ENCODE measurements around the gene WDR93.

Gene WDR93

DNA sequence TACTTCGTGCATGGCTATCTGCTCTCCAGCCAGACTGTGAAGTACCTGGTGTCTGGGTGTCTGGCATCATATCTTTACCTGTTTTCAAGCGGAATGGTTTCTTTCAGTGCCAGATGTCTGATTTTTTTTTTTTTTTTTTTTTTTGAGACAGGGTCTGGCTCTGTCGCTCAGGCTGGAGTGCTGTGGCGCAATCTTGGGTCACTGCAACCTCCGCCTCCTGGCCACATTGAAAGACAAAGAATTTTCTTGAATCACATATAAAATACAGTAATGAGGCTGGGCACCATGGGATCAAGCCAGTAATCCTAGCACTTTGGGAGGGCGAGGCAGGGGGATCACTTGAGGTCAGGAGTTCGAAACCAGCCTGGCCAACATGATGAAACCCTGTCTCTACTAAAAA is 63.2 kb downstream of the WDR93 start:
- TF ChIP-seq, protein P1, sequence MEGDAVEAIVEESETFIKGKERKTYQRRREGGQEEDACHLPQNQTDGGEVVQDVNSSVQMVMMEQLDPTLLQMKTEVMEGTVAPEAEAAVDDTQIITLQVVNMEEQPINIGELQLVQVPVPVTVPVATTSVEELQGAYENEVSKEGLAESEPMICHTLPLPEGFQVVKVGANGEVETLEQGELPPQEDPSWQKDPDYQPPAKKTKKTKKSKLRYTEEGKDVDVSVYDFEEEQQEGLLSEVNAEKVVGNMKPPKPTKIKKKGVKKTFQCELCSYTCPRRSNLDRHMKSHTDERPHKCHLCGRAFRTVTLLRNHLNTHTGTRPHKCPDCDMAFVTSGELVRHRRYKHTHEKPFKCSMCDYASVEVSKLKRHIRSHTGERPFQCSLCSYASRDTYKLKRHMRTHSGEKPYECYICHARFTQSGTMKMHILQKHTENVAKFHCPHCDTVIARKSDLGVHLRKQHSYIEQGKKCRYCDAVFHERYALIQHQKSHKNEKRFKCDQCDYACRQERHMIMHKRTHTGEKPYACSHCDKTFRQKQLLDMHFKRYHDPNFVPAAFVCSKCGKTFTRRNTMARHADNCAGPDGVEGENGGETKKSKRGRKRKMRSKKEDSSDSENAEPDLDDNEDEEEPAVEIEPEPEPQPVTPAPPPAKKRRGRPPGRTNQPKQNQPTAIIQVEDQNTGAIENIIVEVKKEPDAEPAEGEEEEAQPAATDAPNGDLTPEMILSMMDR (IDR thresholded peaks at IDR 0.05): no peak

DNA sequence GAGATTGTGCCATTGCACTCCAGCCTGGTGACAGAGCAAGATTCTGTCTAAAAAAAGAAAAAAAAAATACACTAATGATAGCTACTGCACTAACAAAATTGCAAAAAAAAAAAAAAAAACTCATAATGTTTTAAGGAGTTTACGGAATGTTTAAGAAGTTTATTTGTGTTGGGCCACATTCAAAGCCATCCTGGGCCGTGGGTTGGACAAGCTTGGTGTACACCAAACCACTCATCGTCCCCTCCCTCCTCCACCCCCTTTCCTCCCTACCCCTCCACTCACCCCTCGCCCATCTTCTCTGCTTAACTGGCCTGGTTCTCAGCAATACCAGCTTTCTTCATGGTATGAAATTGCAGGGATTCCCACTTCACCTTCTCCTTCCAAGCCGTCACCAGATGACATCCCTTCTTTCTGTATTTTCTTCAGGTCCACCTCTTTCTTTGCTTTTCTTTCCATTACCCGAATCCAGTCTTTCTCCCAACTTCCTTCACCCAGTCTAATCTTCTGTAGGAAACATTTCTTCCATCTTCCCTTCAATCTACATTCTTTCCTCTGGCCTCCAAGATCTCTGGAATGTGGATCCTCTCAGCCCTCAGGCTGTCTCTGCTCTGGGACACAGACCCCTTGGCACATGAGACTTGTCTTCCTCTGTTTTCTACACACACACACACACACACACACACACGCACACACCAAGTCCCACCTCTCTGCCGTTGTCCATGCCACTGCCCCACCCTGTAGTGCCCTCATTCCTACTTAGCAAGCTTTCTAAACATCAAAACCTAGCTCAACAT is 63.9 kb downstream of the WDR93 start:
- TF ChIP-seq, protein P1 (IDR thresholded peaks at IDR 0.05): no peak

DNA sequence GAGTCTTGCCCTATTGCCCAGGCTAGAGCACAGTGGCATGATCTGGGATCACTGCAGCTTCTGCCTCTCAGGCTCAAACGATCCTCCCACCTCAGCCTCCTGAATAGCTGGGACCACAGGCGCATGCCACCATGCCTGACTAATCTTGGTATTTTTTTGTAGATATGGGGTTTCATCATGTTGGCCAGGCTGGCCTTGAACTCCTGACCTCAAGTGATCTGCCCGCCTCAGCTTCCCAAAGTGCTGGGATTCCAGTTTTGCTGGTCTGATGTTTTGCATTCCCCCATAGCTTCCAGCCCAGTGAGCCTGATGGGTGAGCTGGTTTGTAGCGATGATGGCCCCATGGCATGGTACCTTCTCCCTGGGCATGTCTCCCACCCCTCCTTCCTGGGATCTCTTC is 65.1 kb downstream of the WDR93 start:
- TF ChIP-seq, protein P1 (IDR thresholded peaks at IDR 0.05): no peak

DNA sequence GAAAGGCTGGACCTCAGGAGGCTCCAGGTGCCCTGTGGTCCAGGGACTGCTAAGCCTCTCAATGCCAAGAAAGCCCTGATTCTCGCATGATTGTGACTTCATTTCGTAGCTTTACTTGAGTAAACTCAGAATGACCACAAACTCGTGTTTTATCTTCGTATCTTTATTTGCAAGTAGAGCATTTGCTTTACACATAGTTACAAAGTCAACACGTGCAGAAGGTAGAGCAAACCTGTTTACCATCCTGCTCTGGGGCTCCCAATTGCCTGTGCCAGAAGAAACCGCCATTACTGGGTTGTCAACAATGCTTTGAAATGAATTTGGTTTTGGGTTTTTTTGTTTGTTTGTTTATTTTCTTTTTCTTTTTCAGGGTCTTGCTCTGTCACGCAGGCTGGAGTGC is 66.3 kb downstream of the WDR93 start:
- TF ChIP-seq, protein P1 (IDR thresholded peaks at IDR 0.05): no peak

DNA sequence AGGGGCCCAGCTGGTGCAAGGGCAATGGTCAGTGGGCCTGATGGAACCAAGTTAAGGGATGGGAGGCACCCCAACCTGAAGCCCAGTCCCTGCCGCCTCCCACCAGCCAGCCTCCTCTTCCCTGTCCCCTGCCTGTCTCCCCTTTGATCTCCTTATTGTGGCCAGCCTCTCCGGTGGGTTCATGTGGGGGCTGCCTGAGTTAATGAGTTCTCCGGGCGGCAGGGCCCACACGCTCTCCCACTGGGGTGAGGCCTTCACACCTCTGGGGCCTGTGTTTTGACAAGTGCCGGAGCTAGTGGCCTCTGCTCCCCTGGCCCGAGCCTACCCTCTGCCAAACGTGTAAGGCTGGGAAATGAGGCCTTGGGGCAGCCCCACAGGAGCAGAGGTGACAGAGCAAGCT is 67.7 kb downstream of the WDR93 start:
- TF ChIP-seq, protein P1 (IDR thresholded peaks at IDR 0.05): no peak

DNA sequence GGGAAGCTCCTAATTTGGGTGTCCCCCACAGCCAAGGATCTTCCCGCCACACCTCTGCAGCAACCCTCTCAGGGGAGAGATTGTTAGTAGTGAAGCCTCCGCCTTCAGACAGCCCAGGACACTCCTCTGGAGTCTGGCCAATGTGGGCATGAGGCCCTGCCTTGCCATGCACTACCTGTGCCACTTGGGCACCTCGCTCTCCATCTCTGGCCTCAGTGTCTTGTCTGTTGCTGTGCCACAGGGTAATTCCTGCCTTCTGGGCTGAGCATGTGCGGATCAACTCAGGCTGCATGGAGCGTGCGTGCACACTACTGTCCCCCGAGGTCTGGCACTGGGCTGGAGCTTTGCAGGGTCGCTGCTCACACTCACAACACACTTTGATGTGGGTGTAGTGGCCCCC is 68.4 kb downstream of the WDR93 start:
- TF ChIP-seq, protein P1 (IDR thresholded peaks at IDR 0.05): no peak

DNA sequence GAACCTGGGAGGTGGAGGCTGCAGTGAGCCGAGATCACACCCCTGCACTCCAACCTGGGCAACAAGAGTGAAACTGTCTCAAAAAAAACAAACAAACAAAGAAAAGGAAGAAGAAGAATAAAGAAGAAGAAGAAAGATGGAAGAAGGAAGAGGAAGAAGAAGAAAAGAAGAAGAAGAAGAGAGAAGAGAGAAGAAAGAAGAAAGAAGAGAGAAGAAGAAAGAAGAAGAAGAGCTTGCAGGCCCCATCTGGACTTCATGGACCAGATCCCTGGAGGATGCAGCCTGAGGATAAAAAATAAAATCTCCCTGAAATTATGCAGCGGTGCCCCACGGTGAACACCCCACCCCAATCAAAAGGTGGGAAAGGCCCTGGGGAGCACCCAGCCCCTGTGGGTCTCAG is 69.2 kb downstream of the WDR93 start:
- TF ChIP-seq, protein P1 (IDR thresholded peaks at IDR 0.05): no peak
